HG03378 (cell line): ENCODE results near the gene GFAP.

Source experiments
- ATAC-seq: cut with Tn5 transposase; IDR thresholded peaks from one replicate; pipeline ENCODE4 v1.9.1; 2021; ENCODE audit warnings: mild to moderate bottlenecking, moderate library complexity; ENCODE audit not compliant: unreplicated experiment

The GFAP gene

DNA sequence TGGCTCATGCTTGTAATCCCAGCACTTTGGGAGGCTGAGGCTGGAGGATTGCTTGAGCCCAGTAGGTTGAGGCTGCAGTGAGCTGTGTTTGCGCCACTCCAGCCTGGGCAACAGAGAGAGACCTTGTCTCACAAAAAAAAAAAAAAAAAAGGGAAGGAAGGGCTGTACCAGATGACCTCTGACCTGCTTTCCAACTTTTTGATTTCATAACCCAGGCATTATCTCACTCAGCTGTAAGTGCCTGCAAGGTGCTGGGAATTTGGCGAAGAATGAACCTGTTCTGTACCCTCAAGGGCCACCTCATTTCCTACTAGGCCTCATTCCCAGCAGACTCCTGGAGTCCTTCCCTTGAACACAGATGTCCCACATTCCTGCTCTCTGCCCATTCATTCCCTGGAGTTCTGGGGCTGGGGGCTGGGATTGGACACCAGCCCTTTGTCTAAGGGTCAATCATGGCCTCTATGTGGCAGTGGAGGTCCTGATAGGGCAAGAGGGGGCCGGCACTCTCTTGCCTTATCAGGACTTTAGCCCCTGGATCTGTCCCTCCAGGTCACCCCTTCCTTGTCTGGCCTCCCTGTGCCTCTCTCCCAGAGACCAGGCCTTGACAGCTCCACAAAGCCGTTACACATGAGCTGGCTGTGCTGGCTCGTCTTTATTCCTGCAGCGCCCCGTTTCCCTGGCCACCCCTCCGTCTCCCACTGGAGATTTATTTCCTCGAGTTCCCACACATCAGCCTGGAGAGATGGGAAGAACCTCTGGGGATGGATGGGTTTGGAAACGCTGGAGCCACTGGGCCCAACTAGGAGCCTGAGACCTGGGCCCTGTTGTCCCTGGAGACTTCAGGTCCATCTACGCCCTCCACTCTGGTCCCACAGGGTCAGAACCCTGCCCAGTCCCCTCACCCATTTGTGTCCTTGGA, 821 bp upstream of the GFAP start:
- ATAC-seq = no peak

DNA sequence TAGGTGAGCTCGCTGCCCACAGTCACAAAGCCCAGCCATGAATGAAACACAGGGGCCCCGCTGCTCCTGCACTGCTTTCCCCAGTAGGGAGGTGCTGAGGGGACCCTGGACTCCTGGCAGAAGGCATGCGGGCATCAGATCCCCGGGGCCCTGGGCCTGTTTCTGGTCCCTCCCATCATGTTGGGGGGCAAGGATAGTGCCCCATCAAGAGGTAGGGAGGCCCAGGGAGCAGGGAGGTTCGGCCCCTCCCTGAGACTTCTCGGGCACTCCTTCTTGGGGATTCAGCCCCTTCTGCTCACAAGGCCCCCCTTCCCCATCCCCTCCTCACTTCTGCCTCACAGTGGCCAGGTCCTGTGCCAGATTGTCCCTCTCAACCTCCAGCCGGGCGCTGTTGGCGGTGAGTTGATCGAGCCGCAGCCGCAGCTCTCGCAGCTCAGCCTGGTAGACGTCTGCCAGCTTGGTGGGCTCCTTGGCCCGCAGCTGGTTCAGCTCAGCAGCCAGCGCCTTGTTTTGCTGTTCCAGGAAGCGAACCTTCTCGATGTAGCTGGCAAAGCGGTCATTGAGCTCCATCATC, 515 bp downstream of the GFAP start:
- no peak for ATAC-seq

DNA sequence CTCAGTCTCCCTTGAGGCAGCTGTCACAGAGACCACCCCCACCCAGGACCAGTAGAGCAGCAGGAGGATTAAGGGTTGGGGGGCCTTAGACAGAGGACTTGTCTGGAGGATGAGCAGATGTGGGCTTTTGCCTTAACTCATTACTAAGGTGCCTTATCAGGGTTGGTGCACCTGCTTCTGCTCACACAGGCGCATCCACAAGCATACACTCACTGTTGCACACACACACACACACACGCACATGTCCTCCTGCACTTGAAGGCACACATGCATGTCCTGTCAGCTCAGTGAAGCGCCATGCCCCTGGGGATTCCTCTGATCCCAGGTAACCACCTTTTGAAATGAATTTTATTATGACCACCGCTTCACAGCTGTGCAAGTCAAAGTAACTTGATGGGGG, 1.2 kb downstream of the GFAP start:
- ATAC-seq = no peak

DNA sequence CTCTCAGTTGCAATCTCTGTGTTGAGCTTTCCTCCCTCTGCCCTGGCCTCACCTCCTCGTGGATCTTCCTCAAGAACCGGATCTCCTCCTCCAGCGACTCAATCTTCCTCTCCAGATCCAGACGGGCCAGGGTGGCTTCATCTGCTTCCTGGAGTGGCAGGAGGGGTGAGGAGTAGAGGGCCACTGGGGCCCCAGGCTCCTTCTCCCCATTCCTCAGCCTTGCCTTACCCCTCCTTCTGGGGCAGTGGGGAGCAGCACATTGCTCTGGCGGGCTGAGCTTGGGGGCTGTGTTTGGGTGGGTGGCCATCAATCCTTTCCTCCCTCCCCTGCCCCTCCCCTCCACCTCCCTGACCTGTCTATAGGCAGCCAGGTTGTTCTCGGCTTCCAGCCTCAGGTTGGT, 1.6 kb downstream of the GFAP start:
- ATAC-seq = no peak

DNA sequence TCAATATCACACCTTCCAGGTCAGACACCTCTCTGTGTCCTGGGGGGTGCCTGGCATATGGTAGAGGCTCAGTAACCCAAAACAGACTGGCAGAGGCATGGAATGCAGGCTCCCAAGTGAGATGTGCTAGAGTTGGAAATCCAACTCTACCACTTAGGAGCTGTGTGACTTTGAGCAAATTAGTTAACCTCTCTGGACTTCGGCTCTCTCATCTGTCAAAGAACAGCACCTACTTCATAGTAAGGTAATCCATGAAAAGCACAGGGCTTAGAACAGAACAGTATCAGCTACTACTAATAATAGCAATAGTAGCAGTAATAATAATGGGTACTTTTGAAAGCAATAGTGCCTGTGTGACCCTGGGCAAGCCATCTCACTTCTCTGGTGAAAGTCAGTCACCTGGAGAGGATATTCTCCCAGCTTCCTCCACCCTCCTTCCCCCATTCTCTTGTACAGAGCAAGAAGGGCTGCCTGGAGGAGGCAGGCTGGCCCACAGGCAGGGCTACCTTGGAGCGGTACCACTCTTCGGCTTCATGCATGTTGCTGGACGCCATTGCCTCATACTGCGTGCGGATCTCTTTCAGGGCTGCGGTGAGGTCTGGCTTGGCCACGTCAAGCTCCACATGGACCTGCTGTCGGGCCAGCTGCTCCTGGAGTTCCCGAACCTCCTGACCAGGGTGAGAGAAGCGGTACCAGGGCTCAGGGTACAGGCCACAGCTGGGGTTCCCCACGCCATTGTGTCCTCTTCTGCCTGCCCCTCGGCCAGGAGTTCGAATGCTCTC, 2.3 kb downstream of the GFAP start:
- no peak for ATAC-seq

DNA sequence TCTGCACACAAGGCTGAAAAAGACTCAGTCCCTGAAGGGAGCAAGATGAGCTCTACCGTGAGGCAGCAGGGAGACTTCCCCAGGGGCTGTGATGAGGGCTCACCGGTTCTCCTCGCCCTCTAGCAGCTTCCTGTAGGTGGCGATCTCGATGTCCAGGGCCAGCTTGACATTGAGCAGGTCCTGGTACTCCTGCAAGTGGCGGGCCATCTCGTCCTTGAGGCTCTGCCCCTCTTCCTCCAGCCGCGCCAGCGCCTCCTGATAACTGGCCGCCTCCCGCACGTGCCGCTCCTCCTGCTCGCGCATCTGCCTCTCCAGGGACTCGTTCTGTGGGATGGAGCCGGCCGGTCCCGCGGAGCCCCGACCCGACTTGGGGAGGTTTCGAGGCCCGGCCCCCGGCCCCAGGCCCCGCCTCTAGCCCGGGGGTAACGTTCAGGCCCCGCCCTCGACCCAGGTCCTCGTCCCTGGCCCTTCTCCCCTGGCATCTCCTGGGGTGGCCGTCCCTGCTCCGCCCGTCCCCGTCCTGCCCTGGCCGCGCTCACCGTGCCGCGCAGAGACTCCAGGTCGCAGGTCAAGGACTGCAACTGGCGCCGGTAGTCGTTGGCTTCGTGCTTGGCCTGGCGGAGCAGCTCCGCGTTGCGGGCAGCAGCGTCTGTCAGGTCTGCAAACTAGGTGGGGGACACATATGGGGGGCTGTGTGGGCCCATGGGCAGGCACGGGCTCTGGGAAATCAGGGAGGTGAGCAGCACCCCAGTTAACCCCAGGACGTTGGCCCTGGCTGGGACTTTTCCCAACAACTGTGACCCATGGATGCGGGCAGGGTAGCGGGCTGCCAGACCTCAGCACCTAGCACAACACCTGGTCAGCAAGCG, 3.9 kb downstream of the GFAP start:
- ATAC-seq = no peak

DNA sequence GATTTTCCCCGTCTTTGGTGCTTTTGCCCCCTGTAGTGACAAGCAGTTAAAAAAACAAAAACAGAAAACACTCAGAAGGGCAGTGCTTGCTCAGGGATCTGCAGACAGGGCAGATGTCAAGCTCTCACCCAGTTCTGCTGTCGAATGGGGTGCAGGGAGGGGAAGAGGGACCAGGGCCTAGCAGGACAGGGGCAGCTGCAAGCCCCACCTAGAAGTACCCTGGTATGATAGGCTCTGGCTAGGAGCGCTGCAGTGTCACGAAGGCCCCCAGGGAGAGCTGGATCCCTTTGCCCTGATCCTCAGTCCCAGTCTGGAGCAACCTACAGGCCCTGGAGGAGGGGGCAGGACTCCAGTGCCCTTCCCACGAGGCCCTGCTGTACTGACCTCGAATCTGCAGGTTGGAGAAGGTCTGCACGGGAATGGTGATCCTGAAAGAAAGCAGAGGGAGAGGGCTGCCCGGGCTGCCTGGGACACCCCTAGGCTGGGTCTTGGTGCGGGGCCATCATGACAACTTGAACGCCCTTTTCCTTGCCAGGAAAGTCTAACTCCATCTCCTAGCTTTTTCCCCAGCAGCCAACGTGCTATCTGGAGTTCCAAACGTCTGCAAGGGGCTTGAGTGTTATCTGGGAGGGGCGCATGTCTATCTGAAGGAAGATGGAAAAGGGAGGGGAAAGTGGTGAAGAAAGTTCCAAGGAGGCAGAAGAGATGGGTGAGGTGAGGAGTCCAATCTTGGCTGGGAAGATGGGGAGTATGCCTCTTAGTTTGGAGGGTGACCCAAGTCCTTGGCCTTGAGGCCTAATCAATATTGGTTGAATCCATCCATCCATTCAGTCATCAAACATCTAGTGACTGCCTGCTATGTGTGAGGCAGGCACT, 4.8 kb downstream of the GFAP start:
- ATAC-seq = no peak

DNA sequence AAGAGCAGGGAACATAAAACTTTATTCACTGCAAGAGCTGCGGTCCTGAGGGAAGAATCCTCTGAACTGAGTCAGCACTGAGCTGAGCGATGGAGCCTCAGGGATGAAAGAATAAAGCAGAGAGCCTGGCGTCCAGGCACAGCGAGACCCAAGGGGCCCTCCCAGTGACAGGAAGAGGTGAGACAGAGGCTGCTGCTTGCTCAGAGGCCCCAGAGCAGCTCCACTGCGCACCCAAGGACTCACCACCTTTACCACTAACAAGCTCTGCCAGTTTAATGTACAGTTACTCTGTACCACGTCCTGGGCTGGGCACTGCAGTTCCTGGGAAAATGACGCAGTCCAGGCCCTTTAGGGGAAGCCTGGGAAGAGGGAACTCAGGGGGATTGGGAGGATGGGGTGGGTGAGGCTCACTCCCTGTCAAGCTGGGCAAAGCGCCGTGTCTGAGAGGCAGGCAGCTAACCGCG, 5.6 kb downstream of the GFAP start:
- ATAC-seq = no peak

DNA sequence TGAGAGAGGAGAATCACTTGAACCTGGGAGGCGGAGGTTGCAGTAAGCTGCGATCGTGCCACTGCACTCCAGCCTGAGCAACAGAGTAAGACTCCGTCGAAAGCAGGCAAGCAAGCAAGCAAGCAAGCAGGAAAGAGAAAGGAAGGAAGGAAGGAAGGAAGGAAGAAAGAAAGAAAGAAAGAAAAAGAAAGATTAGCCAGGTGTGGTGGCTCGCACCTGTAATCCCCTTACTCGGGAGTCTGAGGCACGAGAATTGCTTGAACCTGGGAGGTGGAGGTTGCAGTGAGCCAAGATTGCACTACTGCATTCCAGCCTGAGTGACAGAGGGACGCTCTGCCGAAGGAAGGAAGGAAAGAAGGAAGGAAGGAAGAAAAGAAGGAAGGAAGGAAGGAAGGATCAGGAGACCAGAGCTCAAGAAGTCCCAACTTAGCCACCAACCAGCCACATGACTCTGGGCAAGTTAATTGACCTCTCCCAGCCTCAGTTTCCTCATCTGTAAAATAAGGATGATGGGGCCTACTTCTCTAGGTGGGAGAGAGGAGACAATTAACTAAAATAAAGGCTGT, 6.5 kb downstream of the GFAP start:
- ATAC-seq = no peak

DNA sequence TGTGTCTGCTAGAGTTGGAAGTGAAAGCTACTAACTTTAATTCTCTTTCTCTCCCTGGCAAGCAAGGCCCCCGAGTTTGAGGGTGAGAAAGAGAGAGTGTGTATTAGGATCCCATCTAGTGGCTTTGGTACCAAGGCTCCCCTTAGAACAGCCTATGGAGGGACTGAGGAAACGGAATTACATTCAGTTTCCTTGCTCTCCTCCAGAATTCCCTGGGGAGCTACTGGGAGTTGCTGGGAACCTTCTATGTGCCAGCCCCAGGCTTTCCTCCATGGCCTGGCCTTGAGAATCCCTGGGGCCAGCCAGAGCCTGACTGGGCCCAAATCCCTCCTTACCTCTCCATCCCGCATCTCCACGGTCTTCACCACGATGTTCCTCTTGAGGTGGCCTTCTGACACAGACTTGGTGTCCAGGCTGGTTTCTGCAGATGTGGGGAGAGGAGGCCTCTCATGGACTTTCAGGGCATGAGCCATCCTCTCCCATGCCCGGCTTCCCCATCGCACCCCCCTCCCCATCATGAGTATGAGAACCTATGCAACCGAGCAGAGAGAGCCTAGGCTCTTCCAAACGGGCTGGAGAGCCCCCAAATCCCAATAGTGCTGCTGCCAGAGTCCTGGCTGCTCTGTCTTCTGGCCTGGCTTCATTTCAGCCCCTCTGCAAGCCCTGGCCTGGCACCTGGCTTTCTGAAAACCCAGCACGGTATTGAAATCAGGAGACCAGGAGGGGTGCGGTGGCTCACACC, 7.4 kb downstream of the GFAP start:
- no peak for ATAC-seq

DNA sequence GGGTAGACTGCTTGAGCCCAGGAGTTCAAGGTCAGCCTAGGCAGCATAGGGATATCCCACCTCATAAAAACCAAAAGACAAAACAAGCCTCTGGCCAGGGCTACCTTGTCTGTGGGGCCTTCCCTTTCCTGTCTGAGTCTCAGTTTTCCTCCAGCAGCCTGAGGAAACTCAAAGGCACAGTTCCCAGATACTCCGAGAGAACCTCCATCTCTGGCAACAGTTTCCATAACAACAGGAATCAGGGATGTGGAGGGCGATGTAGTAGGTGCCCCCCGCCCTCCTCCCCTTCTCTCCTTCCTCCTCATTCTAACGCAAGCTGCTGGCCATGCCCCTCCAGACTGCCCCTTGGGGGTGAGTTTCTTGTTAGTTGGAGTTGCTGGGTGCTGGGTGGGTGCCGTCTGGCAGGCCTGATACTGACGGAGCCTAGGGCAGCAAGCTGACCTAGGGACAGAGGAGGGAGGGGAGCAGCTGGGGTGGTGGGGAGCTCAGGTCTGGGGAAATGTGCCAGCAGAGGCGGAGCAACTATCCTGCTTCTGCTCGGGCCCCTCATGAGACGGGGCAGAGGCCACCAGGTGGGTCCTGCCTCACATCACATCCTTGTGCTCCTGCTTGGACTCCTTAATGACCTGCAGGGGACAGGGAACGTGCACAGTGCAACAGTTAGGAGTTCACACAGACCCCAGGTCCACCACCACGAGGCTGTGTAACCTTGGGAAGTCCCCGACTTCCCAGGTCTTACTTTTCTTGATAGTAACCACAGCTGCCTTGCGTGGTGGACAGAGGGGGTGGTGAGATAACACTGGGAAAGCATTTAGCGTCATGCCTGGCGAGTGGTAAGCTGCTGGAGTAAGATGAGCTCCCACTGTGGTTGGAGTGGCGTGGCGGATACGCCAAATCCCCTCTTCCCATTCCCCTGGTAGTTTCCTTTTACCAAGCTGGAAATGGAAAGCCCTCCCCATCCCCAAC, 8.3 kb downstream of the GFAP start:
- ATAC-seq = no peak

DNA sequence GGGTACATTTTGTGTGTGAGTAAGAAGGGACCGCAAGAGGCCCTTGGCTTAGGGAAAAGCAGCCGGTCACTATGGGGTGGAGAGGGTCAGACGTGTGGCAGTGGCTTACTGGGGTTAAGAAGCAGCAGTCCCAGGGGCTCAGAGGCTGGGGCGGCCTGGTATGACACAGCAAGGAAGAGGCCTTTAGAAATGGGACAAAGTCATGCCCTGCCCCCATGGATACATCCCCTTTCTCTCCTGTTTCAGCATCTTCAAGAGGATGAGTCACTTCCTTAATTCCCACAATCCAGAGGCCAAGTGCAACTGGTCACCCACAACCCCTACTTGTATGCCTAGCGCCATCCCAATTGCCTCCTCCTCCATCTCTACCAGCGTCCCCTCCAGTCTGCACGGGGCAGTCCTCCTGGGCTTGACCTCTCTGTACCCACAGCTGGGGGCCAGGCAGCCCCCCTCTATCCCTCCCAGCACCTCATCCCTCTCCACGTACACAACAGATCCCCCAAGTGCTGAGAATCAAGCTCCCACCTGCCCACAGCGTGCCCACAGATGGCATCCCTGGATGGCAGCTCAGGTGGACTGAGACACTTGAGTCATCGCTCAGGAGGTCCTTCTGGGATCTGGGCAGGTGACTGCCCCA, 9.2 kb downstream of the GFAP start:
- ATAC-seq = no peak

DNA sequence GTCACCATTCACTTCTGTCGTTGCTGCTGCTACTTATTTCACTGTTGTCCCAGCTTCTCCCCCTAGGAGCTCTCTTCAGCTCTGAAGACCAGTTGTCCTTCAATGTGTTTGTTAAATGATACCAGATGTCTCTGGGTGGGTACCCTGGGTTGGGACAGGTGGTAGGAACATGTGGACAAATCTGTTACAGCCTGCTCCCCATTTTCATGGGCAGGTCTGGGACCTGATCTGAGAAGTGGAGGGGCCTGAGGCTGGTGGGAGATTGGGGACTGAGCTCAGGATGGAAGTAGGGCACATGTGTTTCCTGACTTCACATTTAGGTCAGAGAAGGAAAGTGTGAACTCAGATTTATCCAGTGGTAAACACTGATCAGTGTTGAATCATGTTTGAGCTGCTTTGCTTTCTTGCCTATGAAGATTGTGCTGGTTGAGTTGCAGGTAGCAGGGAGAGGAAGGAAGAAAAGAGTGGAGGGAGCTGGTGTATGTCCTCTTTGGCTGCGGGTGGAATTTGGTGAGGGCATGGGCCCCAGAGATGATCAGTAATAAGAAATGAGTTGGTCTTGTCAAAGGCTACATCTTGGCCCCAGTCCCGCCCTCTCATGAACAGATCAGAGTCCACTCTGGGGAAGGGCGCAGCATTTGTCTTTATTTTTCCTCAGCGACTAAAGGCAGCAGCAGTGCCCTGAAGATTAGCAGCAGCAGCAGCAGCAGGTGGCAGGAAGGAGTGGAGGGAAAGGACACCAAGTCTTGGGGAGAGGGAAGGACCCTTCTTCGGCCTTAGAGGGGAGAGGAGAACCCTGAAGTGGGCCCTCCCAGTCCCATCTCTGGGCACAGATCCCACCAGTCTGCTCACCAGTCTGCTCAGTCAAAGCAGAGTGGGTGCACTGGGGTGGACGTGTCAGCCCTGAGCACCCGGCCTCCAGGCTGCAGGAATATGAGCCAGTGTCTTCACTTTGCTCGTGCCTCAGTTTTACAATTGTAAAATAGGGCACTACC, 10.0 kb downstream of the GFAP start:
- no peak for ATAC-seq

DNA sequence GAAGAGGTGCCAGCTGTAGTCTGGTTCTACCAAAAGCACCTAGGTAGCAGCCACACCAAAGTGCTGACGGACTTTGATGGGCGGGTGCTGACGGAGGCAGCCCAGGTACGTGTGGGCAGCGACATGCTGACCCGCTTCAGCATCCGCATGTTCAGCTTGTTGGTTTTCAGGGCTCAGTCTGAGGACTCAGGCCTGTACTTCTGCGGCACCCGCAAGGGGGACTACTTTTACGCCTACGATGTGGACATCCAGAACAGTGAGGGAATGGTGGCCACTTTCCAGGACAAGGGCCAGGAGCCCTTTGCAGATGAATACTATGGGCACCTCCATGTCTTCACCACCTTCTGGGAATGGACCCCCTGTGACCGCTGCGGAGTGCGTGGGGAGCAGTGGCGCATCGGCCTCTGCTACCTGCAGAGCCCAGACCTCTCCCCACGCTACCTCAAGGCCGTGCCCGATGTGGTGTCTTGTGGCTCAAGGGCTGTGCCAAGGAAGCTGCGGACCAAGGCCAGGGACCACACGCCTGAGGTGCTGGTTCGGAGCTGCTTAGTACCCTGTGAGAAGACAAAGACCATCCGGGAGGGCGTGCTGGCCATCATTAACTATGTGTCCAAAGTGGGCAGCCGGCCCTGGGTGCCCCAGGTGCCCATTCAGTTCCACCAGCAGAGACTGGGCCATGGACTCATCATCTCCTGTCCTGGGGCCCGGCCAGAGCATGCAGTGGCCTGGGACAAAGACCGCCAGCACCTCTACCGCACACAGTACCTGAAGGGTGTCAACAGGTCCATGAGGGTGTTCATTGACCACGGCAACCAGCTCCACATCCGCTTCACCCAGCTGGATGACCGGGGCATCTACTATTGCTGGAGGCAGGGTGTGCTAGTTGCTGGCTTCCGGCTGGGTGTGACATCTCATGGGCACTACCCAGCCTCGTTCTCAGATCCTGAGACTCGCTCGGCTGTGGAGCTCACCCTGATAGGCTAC, 11.0 kb downstream of the GFAP start:
- no peak for ATAC-seq
